ENCODE results near the gene TPRN.

The TPRN gene

DNA sequence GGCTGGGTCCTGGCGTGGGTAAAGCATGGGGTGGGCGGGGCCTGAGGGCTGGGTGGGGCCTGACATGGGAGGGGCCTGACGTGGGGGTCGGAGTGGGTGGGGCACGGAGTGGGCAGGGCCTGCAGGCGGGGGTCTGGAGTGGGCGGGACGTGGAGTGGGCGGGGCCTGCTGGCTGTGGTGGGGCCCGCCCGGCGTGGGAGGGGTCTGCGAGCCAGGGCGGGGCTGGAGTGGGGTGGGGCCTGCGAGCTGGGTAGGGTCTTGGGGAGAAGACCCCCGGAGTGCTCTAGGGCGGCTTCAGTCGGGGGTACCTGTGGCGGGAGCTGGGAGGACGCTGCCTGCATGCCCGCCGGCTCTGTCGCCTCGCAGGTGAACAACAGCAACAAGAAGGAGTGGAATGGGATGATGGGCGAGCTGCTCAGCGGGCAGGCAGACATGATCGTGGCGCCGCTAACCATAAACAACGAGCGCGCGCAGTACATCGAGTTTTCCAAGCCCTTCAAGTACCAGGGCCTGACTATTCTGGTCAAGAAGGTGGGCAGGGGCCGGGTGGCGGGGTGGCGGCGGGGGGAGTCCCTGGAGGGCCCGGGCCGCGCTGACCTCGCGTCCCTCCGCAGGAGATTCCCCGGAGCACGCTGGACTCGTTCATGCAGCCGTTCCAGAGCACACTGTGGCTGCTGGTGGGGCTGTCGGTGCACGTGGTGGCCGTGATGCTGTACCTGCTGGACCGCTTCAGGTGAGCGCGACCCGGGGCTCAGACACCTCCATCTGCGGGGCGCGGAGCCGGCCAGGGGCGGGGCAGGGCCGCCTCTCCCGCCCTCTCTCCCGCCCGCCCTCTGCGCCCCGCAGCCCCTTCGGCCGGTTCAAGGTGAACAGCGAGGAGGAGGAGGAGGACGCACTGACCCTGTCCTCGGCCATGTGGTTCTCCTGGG, 38.7 kb downstream of the TPRN start:
- TF ChIP-seq, protein P1, sequence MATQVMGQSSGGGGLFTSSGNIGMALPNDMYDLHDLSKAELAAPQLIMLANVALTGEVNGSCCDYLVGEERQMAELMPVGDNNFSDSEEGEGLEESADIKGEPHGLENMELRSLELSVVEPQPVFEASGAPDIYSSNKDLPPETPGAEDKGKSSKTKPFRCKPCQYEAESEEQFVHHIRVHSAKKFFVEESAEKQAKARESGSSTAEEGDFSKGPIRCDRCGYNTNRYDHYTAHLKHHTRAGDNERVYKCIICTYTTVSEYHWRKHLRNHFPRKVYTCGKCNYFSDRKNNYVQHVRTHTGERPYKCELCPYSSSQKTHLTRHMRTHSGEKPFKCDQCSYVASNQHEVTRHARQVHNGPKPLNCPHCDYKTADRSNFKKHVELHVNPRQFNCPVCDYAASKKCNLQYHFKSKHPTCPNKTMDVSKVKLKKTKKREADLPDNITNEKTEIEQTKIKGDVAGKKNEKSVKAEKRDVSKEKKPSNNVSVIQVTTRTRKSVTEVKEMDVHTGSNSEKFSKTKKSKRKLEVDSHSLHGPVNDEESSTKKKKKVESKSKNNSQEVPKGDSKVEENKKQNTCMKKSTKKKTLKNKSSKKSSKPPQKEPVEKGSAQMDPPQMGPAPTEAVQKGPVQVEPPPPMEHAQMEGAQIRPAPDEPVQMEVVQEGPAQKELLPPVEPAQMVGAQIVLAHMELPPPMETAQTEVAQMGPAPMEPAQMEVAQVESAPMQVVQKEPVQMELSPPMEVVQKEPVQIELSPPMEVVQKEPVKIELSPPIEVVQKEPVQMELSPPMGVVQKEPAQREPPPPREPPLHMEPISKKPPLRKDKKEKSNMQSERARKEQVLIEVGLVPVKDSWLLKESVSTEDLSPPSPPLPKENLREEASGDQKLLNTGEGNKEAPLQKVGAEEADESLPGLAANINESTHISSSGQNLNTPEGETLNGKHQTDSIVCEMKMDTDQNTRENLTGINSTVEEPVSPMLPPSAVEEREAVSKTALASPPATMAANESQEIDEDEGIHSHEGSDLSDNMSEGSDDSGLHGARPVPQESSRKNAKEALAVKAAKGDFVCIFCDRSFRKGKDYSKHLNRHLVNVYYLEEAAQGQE (IDR thresholded peaks at IDR 0.05; ENCODE audit: low read depth): no peak
- TF ChIP-seq EP300 (IDR thresholded peaks at IDR 0.05; ENCODE audit: borderline replicate concordance) (no peak), NFIC (IDR thresholded peaks at IDR 0.05) (no peak), TEAD4 (IDR thresholded peaks at IDR 0.05) (no peak), CEBPB (IDR thresholded peaks at IDR 0.05) (no peak), TAF1 (IDR thresholded peaks at IDR 0.05; ENCODE audit: low read depth) (no peak), CREB1 (IDR thresholded peaks at IDR 0.05; ENCODE audit: low read depth) (no peak), ZBTB7A (IDR thresholded peaks at IDR 0.05; ENCODE audit: low read depth) (no peak), EGR1 (IDR thresholded peaks at IDR 0.05) (no peak), YY1 (IDR thresholded peaks at IDR 0.05; ENCODE audit: low read depth) (no peak), RAD21 (IDR thresholded peaks at IDR 0.05; ENCODE audit: low read depth) (no peak), TCF12 (IDR thresholded peaks at IDR 0.05; ENCODE audit: low read depth) (no peak), FOXM1 (IDR thresholded peaks at IDR 0.05; ENCODE audit: borderline replicate concordance, low read depth) (no peak)
- TF ChIP-seq, protein P2, sequence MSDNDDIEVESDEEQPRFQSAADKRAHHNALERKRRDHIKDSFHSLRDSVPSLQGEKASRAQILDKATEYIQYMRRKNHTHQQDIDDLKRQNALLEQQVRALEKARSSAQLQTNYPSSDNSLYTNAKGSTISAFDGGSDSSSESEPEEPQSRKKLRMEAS (IDR thresholded peaks at IDR 0.05): no peak
- TF ChIP-seq, protein P3, sequence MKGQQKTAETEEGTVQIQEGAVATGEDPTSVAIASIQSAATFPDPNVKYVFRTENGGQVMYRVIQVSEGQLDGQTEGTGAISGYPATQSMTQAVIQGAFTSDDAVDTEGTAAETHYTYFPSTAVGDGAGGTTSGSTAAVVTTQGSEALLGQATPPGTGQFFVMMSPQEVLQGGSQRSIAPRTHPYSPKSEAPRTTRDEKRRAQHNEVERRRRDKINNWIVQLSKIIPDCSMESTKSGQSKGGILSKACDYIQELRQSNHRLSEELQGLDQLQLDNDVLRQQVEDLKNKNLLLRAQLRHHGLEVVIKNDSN (IDR thresholded peaks at IDR 0.05): no peak

DNA sequence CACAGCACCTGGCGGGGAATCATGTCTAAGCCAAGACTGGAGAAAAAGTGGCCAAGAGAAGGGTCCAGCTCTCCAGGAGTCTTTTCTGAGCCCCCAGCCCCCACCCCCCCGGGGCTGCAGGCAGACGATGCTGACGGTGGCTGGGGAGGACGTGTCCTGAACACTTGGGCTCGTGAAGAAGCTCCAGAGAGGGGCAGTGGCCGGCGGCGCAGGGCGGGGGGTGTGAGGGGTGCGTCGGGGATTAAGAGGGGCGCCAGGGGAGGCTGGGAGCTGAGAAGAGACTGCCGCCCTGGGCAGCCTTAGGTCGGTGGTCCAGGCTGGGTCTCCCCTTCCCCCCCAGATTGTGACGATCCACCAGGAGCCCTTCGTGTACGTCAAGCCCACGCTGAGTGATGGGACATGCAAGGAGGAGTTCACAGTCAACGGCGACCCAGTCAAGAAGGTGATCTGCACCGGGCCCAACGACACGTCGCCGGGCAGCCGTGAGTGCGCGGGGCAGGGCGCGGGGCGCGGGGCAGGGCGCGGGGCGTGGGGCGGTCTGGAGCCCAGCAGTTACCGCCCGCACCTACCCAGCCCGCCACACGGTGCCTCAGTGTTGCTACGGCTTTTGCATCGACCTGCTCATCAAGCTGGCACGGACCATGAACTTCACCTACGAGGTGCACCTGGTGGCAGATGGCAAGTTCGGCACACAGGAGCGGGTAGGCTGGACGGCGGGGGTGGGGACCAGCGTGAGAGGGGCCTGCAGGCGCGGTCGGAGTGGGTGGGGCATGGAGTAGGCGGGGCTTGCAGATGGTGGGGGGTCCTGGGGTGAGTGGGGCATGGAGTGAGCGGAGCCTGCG, 39.6 kb downstream of the TPRN start:
- TF ChIP-seq EP300 (IDR thresholded peaks at IDR 0.05; ENCODE audit: borderline replicate concordance): no peak
- TF ChIP-seq TAF1 (IDR thresholded peaks at IDR 0.05; ENCODE audit: low read depth): no peak
- TF ChIP-seq ZBTB7A (IDR thresholded peaks at IDR 0.05; ENCODE audit: low read depth): no peak
- no peak for TF ChIP-seq CEBPB (IDR thresholded peaks at IDR 0.05)
- no peak for TF ChIP-seq TEAD4 (IDR thresholded peaks at IDR 0.05)
- no peak for TF ChIP-seq TCF12 (IDR thresholded peaks at IDR 0.05; ENCODE audit: low read depth)

DNA sequence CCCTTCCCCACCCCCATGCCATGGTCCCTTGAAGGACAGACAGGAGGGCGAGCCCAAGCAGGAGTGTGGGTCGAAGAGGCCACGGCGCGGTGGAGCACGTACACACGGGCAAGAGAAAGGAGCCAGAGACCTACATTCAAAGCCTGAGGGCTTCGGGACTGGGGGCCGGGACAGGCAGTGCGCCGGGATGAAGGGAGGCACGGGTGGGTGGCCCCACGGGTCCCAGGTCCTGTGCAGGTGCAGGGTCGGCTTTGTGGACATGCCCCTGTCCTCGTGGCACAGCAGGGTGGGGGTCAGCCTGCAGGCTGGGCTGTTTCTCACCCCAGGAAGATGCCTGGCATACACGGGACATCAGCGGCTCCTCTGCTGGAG, 40.5 kb downstream of the TPRN start:
- no peak for TF ChIP-seq TCF12 (IDR thresholded peaks at IDR 0.05; ENCODE audit: low read depth)
- no peak for TF ChIP-seq RAD21 (IDR thresholded peaks at IDR 0.05; ENCODE audit: low read depth)
- no peak for TF ChIP-seq YY1 (IDR thresholded peaks at IDR 0.05; ENCODE audit: low read depth)
- TF ChIP-seq EP300 (IDR thresholded peaks at IDR 0.05; ENCODE audit: borderline replicate concordance): no peak
- no peak for TF ChIP-seq TEAD4 (IDR thresholded peaks at IDR 0.05)
- no peak for TF ChIP-seq CREB1 (IDR thresholded peaks at IDR 0.05; ENCODE audit: low read depth)
- TF ChIP-seq, protein P3 (IDR thresholded peaks at IDR 0.05): no peak
- TF ChIP-seq, protein P1 (IDR thresholded peaks at IDR 0.05; ENCODE audit: low read depth): no peak
- no peak for TF ChIP-seq CEBPB (IDR thresholded peaks at IDR 0.05)
- TF ChIP-seq ZBTB7A (IDR thresholded peaks at IDR 0.05; ENCODE audit: low read depth): no peak
- no peak for TF ChIP-seq NFIC (IDR thresholded peaks at IDR 0.05)
- TF ChIP-seq, protein P2 (IDR thresholded peaks at IDR 0.05): no peak
- no peak for TF ChIP-seq TAF1 (IDR thresholded peaks at IDR 0.05; ENCODE audit: low read depth)

DNA sequence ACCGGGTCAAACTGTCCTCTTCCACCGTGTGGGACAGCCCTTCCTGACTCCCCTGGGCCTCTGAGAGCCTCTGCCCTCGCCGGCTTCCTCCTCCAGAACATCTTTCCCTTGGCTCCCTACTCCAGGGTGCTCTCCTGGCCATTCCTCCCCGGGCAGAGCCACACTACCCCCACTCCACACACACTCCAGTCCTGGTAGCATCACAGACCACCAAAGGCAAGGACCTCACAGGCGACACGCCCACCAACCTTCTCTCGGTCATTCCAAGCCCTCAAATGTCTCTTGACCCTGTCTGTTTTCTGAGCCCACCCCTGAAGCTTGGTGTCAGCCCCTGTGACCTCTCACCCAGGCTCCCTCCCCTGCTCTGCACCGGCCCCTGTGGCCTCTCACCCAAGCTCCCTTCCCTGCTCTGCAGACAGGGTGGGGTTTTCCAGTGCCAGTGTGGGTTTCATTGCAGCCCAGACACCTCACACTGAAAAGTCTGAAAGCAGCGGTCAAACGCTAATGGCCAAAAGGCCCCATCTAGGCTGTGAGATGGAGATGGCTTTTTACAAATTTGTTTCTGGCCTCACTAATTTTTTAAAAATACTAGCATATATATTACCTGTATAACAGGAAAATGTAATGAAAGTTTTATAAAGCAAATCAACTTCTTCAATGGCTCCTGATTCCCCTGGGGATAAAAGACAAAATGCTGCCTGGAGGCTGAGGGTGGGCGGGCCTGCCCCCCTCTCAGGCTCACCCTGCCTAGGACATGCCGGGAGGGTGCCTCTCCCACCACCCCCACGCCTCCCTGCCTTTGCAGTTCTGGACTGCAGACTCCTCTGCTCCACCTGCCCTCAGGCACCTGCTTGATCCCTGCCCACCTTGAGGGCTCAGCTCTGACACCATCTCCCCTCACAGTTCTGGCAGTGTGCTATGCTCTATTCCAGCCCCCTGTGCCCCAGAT, 41.2 kb downstream of the TPRN start:
- TF ChIP-seq CEBPB (IDR thresholded peaks at IDR 0.05) (no peak), TEAD4 (IDR thresholded peaks at IDR 0.05) (no peak), TCF12 (IDR thresholded peaks at IDR 0.05; ENCODE audit: low read depth) (no peak), ZBTB7A (IDR thresholded peaks at IDR 0.05; ENCODE audit: low read depth) (no peak), TAF1 (IDR thresholded peaks at IDR 0.05; ENCODE audit: low read depth) (no peak), EP300 (IDR thresholded peaks at IDR 0.05; ENCODE audit: borderline replicate concordance) (no peak), YY1 (IDR thresholded peaks at IDR 0.05; ENCODE audit: low read depth) (no peak), FOXM1 (IDR thresholded peaks at IDR 0.05; ENCODE audit: borderline replicate concordance, low read depth) (no peak), RAD21 (IDR thresholded peaks at IDR 0.05; ENCODE audit: low read depth) (no peak), CREB1 (IDR thresholded peaks at IDR 0.05; ENCODE audit: low read depth) (no peak), EGR1 (IDR thresholded peaks at IDR 0.05) (no peak)
- TF ChIP-seq, protein P1 (IDR thresholded peaks at IDR 0.05; ENCODE audit: low read depth): no peak
- TF ChIP-seq, protein P2 (IDR thresholded peaks at IDR 0.05): no peak
